HUES64 (cell line): Measurements from ENCODE around the gene RNF213.

Experiments
- H3K27ac ChIP-seq: 2 replicates; pipeline ENCODE4 v1.7.0; 2013; ENCODE audit warnings: low read depth, low read length, inconsistent platforms
- H3K27me3 ChIP-seq: 2 replicates; pipeline ENCODE4 v1.6.1; 2013; ENCODE audit warnings: mild to moderate bottlenecking, low read length; ENCODE audit not compliant: insufficient read depth
- H3K36me3 ChIP-seq: 2 replicates; pipeline ENCODE4 v1.6.1; 2013; ENCODE audit warnings: mild to moderate bottlenecking, low read length; ENCODE audit not compliant: insufficient read depth
- H3K4me1 ChIP-seq: 2 replicates; pipeline ENCODE4 v1.6.1; 2013; ENCODE audit warnings: mild to moderate bottlenecking, low read length, moderate library complexity; ENCODE audit not compliant: insufficient read depth
- H3K4me3 ChIP-seq: 2 replicates; pipeline ENCODE4 v1.5.1; 2013; ENCODE audit warnings: mild to moderate bottlenecking, low read length, moderate library complexity
- H3K9ac ChIP-seq: 2 replicates; pipeline ENCODE4 v1.6.1; 2013; ENCODE audit warnings: mild to moderate bottlenecking, low read depth, low read length
- H3K9me3 ChIP-seq: 2 replicates; pipeline ENCODE4 v1.6.1; 2013; ENCODE audit warnings: low read depth, low read length; ENCODE audit not compliant: insufficient read depth
- WGBS: fragments of 150-250, 120-280 bp; methylation state at CpG from one replicate; pipeline ENCODE4 v1.1.7; 2013; ENCODE audit warnings: missing lambda C conversion rate; 5-methylcytosine and 5-hydroxymethylcytosine counted together

The RNF213 gene

DNA sequence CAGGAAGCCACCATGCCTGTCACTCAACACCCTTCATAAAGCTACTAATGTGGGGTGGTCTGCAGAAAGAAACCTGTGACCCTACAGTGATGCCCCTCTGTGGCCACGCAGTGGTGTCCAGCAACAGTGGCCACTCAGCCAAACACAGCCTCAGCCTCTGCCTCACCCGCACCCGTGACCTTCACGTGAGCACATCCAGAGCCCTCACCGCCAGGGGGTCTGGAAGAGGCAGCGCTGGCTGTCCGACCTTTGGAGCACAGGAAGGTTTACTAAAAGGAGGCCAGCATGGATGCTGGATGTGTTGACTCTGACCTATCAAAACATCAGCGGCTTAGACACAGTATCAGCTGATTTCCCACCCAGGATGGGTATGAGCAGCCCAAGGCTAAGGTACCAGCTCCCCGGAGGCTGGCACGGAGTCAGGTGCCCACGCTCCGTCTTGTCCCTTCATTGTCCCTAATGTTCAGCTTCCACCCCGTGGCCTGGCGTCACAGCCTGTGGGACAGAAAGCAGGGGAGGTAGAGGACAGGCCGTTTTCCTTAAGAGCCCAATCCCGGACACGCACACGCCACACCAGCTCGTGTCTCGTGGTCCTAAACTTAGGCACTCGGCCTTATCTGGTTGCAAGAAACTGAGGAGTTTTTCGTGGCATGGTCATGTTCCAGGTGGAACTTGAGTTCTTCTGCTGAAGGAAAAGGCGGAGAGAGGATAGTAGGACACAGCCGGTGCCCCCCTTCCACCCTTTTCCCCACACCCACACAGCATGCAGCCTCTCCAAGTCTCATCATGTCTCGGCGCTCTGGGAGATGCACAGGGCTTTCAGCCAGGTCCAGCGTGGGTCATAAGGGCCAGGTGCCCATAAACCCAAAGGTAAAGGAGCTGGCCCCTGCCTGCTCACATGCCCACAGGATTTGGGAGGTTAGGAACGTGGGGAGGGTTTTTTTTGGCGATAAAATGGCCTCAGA is 104.6 kb downstream of the RNF213 start:
- H3K27ac ChIP-seq: no peak overlapping the region
- peaks cover 86% of the 10 kb centered on the region for H3K36me3 ChIP-seq
- no peak overlapping the region for H3K9ac ChIP-seq
- no peaks in the 10 kb centered on the region for H3K9me3 ChIP-seq
- 92% methylated on average over 29 of the region's 29 CpGs for WGBS
- no peaks in the 10 kb centered on the region for H3K27me3 ChIP-seq
- H3K4me1 ChIP-seq: no peaks in the 10 kb centered on the region
- no peak overlapping the region for H3K4me3 ChIP-seq

DNA sequence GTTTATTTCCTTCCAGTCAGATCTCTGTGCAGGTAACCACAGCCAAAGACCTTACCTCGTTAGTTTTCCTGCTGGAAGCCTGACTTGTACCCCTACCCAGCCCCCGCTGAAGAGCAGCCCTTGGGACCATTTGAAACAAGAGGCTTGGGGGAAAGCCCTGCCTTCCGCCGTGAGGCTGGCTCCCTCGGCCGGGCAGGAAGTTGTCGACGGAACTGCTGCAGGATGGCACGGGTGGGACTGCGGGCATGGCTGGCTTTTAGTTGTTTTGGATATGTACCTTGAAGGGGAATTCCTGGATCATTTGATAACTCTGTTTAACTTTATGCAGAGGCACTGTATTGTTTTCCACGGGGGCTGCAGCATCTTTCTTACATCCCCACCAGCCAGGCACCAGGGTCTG is 105.3 kb downstream of the RNF213 start:
- Histone ChIP-seq H3K27me3 (no peaks in the 10 kb centered on the region), H3K9me3 (no peaks in the 10 kb centered on the region), H3K4me3 (no peak overlapping the region), H3K27ac (no peak overlapping the region), H3K4me1 (no peaks in the 10 kb centered on the region), H3K36me3 (peaks cover 86% of the 10 kb centered on the region), H3K9ac (no peak overlapping the region)
- 92% methylated on average over 11 of the region's 11 CpGs for whole genome bisulfite sequencing

DNA sequence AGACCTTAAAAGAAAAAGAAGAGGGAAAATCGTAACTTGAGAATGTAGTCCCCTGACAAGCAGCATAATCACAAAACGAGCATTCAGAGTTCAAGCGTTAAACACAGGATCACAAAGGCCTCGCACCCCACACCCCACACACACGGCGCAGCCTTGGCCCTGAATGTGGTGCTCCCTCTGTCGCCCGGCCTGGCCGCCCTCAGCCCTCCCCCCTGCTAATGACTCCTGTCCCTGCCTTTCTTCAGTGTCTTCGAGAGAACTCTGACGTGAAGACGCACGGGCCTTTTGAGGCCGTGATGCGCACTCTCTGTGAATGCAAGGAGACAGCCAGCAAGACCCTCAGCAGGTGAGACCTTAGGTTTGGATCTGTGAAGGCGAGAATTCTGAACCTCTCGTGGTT is 106.9 kb downstream of the RNF213 start:
- no peak overlapping the region for H3K4me3 ChIP-seq
- H3K4me1 ChIP-seq: no peaks in the 10 kb centered on the region
- H3K9me3 ChIP-seq: no peaks in the 10 kb centered on the region
- no peak overlapping the region for H3K9ac ChIP-seq
- H3K27ac ChIP-seq: no peak overlapping the region
- 93% methylated on average over 17 of the region's 17 CpGs for WGBS
- no peaks in the 10 kb centered on the region for H3K27me3 ChIP-seq
- peaks cover 88% of the 10 kb centered on the region for H3K36me3 ChIP-seq

DNA sequence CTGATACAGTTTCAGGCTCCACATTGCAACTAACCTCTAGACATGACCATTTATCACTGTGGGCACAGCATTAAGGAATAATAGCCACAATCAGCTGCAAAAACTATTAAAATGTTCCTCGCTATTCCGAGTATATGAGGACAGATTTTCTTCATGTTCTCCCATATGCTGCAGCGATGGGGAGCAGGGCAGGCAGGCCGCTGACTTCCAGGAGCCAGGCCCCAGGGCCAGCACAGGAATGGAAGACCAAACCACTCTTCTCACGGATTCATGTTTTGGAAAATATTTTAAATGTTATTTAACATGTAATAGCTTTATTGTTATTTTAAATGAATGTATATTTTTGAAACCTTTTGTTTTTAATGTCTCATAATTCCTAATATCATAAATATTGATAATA is 110.5 kb downstream of the RNF213 start:
- H3K36me3 ChIP-seq: peaks cover 86% of the 10 kb centered on the region
- H3K4me3 ChIP-seq: no peak overlapping the region
- 97% methylated on average over 4 of the region's 5 CpGs for whole genome bisulfite sequencing
- no peaks in the 10 kb centered on the region for H3K4me1 ChIP-seq
- no peaks in the 10 kb centered on the region for H3K27me3 ChIP-seq
- H3K9ac ChIP-seq: no peak overlapping the region
- H3K27ac ChIP-seq: no peak overlapping the region
- no peaks in the 10 kb centered on the region for H3K9me3 ChIP-seq

DNA sequence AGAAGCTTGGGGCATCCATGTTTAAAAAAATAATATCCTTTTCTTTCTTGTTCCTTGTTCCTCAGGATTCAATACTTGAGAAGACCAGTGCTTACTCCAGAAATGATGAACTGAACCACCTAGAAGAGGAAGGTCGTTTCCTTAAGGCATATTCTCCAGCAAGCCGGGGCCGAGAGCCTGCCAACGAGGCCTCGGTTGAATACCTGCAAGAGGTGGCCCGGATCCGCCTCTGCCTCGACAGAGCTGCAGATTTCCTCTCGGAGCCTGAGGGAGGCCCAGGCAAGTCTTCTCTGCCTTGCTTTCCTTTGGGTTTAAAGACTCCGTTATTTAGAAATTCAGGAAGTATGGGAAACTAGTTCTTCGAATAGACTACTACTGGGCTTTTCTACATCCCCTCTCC is 111.8 kb downstream of the RNF213 start:
- H3K4me3 ChIP-seq: no peak overlapping the region
- 94% methylated on average over 11 of the region's 11 CpGs for WGBS

DNA sequence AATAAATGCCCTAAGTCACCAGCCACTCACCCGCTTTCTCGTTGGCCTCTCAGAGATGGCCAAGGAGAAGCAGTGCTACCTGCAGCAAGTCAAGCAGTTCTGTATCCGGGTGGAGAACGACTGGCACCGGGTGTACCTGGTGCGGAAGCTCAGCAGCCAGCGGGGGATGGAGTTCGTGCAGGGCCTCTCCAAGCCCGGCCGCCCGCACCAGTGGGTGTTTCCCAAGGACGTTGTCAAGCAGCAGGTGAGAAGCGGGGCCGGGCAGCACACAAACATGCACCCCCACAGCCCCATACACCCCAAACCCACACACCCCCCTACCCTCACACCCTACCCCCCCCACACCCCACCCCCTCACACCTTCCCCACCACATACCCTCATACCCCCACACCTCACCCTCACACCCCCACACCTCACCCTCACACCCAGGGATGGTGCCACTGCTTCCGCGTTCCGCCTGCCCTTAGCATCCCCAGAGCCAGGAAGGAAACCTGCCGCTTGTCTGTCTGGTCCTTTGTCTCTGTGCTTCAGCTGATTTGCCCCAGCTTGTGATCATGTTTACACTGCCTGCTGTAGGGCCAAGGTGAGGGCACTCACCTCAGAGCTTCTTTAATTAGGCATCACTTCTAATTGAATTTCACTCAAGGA is 112.4 kb downstream of the RNF213 start:
- Histone ChIP-seq H3K27ac (no peak overlapping the region), H3K9me3 (no peaks in the 10 kb centered on the region), H3K27me3 (no peaks in the 10 kb centered on the region), H3K36me3 (peaks cover 90% of the 10 kb centered on the region), H3K9ac (no peak overlapping the region), H3K4me3 (no peak overlapping the region), H3K4me1 (no peaks in the 10 kb centered on the region)
- WGBS: 94% methylated on average over 16 of the region's 18 CpGs

More for the DNA sequence above, 111.8 kb downstream of the RNF213 start:
- Histone ChIP-seq H3K9me3 (no peaks in the 10 kb centered on the region), H3K4me1 (no peaks in the 10 kb centered on the region), H3K27ac (no peak overlapping the region), H3K9ac (no peak overlapping the region), H3K36me3 (peaks cover 90% of the 10 kb centered on the region), H3K27me3 (no peaks in the 10 kb centered on the region)

DNA sequence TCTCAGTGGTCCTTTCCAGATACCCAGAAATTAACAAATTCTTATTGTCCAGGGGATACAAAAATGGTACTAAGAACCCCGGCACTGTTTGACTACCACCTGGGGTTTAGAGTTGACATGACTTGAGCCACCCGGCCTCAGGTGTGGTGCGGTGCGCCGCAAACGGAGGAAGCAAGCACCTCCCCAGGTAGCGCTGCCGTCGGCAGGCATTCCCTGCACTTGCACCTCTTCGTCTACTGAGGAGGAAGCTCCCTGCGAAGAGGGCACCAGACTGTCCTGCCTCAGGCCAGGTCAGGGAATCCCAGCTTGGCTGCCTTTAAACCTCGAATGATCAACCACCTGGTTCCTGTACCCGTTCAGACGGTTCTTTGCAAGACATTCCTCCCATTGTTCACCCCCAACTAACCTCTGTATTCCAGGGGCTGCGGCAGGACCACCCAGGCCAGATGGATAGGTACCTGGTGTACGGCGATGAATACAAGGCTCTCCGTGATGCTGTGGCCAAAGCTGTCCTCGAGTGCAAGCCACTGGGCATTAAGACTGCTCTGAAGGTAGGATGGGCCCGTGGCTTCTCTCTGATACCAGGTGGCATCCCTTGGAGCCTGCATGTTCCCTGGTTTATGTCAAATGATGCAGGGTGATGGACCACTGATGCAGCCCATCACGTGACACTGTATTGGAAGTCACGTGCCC is 113.5 kb downstream of the RNF213 start:
- peaks cover 93% of the 10 kb centered on the region for H3K36me3 ChIP-seq
- no peaks in the 10 kb centered on the region for H3K9me3 ChIP-seq
- H3K4me1 ChIP-seq: no peaks in the 10 kb centered on the region
- H3K9ac ChIP-seq: no peak overlapping the region
- no peaks in the 10 kb centered on the region for H3K27me3 ChIP-seq
- no peak overlapping the region for H3K4me3 ChIP-seq
- WGBS: 95% methylated on average over 22 of the region's 22 CpGs
- H3K27ac ChIP-seq: no peak overlapping the region

DNA sequence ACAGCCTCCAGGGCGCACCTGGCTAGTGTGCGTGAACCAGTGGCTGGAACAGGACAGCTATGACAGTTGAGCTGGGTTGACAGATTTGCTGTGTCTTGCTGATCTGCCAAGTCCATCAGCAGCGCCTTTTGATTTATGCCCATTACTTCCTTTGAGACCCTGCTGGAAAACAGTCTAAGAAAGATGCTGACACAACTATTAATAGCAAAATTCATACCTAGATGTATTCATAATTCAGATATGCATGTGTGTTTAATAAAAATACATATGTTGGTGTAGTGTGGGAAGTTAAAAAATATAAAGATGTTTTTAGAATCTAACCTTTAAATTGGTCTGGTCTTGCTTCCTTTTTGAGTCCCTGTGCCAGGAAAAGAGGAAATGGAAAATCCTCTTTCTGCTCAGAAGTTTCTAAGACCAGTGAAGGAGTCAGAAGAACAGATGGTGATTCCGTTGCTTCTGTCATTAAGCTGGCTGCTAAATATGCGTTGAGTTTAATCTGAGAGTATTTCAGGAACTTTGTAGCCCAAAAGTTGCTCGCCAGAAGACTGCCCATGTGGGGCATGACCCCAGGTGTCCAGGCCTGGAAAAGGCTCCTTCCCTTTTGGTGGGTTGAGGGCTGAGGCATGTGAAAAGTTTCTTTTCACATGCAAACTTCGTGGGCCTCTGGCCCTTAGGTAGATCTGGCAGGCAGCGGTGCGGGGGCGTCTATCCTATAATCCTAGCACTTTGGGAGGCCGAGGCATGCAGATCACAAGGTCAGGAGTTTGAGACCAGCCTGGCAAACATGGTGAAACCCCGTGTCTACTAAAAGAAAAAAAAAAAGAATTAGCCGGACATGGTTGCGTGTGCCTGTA is 114.3 kb downstream of the RNF213 start:
- Histone ChIP-seq H3K9ac (no peak overlapping the region), H3K9me3 (no peaks in the 10 kb centered on the region), H3K4me3 (no peak overlapping the region), H3K4me1 (no peaks in the 10 kb centered on the region), H3K27me3 (no peaks in the 10 kb centered on the region), H3K36me3 (peaks cover 94% of the 10 kb centered on the region), H3K27ac (peak overlapping the region; percentile 14; the same call in 1 of the 2 replicates)
- 78% methylated on average over 14 of the region's 14 CpGs for WGBS

DNA sequence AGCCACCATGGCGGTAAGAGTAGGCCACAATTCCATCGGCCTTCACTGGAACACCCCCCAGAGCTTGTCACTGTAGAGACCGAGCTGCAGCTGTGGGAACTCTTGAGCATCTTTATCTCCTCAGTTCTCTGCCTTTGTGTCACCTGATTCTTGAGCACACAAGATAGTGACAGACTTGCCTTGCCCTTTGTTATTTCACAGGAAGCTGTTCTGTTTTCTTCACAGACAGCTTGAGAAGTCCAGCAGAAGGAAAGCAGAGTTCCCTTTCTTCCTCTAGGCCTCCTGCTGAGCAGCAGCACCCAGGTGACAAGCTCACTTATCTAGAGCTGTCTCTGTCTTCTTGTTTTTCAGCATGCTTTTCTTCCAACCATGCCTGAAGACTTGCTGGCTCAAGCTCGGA is 115.9 kb downstream of the RNF213 start:
- 87% methylated on average over 4 of the region's 4 CpGs for WGBS
- no peaks in the 10 kb centered on the region for H3K9me3 ChIP-seq

DNA sequence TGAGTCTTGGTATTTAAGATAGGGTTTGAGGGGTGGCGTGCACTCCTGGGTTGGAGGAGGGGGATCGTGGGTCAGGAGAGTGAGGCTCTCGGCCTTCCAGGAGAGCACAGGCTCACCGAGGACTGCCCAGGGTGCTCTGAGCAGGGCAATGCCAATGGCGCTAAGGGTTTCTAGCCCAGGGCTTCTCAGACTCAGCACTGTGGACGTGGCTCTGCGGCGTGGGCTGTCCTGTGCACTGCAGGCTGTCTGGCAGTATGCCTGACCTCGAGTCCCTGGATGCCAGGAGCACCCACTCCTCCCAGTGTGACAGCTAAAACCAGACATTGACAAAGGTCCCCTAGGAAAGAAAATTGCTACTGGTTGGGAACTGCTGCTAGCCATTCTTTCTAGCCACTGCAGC is 117.1 kb downstream of the RNF213 start:
- WGBS: 96% methylated on average over 9 of the region's 9 CpGs
- no peaks in the 10 kb centered on the region for H3K9me3 ChIP-seq
- no peak overlapping the region for H3K27ac ChIP-seq
- H3K27me3 ChIP-seq: no peaks in the 10 kb centered on the region
- H3K9ac ChIP-seq: no peak overlapping the region
- H3K36me3 ChIP-seq: peaks cover 94% of the 10 kb centered on the region
- no peaks in the 10 kb centered on the region for H3K4me1 ChIP-seq
- no peak overlapping the region for H3K4me3 ChIP-seq

More for the DNA sequence above, 115.9 kb downstream of the RNF213 start:
- peaks cover 94% of the 10 kb centered on the region for H3K36me3 ChIP-seq
- no peak overlapping the region for H3K4me3 ChIP-seq
- H3K9ac ChIP-seq: no peak overlapping the region
- H3K27me3 ChIP-seq: no peaks in the 10 kb centered on the region
- H3K27ac ChIP-seq: no peak overlapping the region; the same call in 1 of the 2 replicates
- no peaks in the 10 kb centered on the region for H3K4me1 ChIP-seq
